Kidney tubule cell (primary cell): ENCODE results near the gene HYPK.
"Not testable (repeated sequence)": the region's sequence is repeated elsewhere in the genome, so short reads cannot be mapped to it uniquely, and the experiment has no call there.

Experiments used
- DNase-seq: peaks from one replicate; pipeline ENCODE4 v3.0.0-alpha.2; 2018; ENCODE audit warnings: low spot score

The HYPK gene

DNA sequence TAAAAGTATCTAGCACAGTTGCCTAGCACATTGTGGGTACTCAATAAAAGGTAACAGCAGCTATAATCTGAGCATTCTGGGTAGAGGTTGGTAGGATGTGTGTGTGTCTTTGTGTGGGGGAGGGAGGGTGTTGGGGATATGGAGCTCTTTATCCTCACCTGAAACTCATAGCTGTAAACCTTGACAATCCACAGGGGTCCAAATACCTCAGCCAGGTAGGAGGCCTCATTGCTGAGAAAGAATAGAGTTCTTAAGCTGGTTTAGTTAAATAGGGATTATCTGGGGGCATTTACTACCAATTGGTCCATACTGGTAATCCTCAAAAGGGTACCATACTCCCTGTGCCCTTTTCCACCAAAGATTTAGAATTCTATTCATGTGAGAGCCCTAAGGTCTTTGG lies 4.4 kb upstream of the HYPK start:
- no peak for DNase-seq

- DNase-seq: no peak
Observed at GRCh38 chr15:43796566-43796965, 3.8 kb upstream of the HYPK start.

DNA sequence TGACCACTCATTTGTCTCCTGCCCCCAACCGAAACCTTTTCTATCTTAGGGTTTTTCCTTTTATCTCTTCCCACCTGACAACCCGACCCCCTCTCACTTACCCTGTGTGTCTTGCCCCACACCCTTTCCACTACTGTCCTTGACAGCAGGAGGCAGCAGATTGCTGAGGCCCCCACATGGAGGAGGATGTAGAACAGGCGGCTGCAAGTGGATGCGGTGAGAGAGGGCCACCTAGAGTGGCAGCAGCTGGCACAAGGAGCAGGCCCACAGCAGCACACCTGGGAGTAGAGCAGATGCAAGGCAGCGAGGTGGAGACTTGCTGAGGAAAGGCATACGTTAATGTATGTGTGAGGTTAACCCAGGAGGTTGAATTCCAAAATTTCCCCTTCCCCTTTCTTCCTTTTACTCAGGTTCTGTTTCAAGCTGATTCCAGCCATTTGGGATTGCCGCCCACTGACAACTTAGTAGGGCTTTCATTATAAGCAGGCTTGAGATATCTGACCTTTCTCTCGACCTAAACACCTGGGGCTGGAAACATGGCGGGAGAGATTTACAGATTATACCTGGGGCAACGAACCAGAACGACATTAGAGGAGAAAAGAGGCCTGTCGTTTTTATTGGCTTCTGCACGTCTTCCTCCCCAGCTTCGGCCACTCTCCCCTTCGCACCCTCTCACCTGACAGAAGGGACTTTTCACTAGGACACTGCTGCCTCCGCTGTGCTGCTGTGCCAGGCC lies 1.0 kb upstream of the HYPK start:
- no peak for DNase-seq

DNA sequence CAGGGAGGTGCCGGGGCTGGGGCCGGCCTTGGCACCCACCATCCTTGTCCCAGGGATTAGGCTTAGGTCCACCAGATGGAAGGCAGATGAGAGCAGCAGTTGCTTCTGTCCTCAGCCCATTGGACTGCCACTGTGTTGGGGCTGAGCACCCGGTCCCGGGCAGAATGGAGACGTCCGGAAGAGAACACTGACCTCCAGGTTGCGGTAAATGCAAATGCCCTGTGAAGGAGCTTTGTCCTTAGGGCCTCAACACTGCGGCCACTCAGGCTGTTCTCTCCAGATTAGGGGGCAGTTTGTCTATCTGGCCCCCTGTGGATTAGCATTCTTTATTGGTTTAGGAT lies 484 bp upstream of the HYPK start, which contains the start of gene SERINC4:
TSS of gene SERINC4 (minus strand) at position 276 of the 341 bp plus-strand sequence. CDS start at position 42, 234 bp downstream.
- no peak for DNase-seq

GRCh38 chr15:43802676-43803075 lies 2.3 kb downstream of the HYPK start:
- not testable (repeated sequence) for DNase-seq

DNA sequence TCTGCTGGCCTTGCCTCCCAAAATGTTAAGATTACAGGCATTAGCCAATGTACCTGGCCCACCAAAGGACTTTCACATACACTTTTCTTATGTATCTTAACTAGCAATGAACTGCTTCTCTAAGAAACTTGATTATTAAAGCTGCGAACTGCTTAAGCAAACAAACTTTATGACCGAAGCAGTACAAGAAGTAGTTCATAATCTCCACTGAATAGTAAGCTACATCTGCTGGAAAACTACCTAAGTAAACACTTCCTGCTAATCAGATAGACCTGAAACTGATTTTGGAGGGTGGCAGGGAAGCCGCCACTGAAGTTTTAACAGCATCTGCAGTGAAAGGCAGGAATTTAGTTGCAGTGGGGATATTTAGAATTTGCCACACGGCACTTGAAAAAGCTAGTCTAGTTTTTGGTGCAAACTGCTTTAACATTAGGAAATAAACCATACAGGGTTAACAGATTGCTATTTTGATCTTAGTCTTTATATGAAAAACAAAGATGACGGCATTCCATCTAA lies 8.1 kb downstream of the HYPK start:
- DNase-seq: no peak

GRCh38 chr15:43808960-43809678 lies 8.7 kb downstream of the HYPK start:
- DNase-seq: no peak

DNA sequence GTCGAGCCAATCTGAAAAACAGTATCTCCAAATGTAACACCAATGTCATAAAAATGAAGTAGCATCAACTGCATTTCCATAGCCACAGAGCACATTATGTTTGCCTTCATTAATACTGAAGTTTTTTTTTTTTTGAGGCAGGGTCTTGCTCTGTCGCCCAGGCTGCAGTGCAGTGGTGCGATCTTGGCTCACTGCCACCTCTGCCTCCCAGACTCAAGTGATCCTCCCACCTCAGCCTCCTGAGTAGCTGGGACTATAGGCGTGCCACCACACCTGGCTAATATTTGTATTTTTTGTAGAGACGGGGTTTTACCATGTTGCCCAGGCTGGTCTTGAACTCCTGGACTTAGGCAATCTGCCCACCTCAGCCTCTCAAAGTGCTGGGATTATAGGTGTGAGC lies 14.7 kb downstream of the HYPK start:
- not testable (repeated sequence) for DNase-seq

DNA sequence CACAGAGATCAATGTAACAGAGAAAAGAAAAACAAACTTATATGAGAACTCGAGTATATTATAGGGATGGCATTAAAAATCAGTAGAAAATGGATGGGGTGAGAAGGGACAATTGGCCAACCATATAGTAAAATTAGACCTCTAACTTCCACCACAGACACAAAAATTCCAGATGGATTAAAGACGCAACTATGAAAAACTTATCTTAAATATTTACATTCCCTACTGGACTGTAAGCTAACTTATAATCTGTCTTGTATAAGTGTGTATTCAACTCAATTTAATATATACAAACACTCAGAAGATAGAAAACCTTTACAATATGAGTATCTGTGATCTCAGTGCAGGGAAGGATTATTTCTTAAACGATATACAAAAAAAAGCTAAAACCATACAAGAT lies 21.1 kb downstream of the HYPK start:
- DNase-seq: no peak

DNA sequence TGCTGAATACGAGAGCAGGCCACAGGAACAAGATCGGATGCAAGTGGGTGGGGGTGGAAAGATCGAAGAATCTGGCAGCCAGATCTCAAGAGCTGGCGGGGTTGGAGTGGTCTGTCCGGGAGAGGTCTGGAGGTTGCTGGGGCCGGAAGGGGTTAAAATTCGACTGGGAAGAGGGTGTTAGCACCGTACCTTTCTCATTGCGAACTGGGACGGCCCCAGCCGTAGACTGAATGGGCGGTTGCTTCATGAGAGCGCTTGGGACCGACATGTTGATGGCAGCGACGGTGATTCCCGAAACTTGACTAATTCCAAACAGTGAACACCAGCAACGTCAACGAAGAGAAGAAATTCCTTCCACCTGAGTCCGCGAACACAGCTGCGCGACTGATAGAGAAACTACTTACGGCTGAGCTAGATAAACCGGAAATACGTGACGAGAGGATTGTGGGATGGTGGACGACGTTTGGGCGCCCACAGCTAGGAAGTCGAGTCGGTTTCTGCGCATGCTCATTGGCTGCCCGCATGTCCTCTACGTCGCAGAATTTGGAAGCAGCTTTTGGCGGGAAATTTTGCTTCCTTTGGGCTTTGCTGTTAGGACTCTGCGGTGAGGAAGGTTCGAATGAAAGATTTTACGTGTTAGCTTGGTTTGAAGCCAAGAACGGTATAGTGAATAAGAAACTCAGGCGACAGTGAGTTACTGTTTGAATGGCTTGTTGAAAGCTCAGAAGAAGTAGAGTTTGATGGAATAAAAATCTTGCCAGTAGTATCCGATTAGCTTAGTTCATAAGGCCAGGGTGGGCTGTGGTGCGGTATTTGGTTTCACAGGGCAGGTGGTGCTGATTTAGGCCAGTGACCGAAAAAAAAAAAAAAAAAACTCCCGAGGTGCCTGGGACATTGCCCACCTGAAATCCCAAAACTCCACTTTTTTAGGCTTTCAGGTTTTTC lies 24.2 kb downstream of the HYPK start, which contains the start of gene MFAP1:
TSS of gene MFAP1 (minus strand) at position 389 of the 945 bp plus-strand sequence. CDS start at position 268, 121 bp downstream.
- peak; percentile 98 for DNase-seq

DNA sequence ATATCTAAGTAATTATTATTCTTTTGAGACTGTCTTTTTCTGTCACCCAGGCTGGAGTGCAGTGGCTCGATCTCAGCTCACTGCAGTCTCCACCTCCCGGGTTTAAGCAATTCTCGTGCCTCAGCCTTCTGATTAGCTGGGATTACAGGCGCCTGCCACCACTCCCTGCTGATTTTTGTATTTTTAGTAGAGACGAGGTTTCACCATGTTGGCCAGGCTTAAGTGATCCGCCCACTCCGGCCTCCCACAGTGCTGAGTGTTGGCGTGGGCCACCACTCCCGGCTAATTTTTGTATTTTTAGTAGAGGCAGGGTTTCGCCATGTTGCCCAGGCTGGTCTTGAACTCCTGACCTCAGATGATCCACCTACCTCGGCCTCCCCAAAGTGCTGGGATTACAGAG lies 24.9 kb downstream of the HYPK start:
- DNase-seq: not testable (repeated sequence)

DNA sequence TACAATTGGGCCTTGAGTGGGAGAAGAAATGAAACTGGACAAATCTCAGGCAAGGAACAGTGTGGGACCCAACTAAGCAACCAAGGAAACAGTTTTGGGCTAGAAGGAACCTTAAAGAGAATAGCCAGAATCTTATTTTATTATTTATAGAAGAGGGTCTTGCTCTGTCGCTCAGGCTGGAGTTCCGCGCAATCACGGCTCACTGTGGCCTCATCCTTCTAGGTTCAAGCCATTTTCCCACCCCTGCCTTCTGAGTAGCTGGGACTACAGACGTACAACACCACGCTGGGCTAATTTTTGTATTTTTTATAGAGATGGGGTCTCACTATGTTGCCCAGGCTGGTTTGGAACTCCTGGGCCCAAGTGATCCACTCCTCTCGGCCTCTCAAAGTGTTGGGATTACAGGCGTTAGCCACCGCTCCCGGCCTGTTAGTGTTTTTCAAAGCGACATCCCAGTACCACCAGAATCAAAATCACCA lies 25.7 kb downstream of the HYPK start:
- no peak for DNase-seq

DNA sequence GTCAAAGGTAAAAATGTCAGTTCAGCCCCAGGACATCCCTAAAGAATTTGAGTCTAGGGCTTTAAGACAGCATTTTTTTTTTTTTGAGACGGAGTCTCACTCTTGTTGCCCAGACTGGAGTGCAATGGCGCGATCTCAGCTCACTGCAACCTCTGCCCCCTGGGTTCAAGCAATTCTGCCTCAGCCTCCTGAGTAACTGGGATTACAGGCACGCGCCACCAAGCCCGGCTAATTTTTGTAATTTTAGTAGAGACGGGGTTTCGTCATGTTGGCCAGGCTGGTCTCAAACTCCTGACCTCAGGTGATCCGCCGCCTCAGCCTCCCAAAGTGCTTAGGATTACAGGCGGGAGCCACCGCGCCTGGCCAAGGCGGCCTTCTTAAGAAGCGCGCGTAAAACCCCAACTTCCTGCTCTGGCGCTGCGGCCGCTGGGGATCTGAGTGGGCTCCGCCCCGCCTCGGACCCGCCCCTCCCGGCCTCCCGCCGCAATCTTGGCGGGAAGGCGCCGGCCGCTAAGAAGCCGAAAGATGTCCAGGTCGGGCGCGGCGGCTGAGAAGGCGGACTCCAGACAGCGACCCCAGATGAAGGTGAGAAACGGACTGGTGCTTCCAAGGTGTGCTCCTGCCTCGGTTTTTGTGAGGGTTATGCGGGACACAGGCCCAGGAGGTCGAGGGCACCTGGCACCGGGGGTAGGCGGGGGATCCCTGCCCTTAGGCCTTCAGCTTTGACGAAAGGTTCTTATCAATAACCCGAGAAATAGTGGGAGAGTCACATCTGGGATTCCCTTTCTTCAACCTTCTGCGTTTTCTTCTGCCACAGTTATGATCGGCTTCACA lies 26.3 kb downstream of the HYPK start, which contains the start of gene WDR76:
TSS of gene WDR76 (plus strand) at position 495 of the 834 bp plus-strand sequence. CDS start at position 526, 31 bp downstream.
- peak; percentile 85 for DNase-seq

GRCh38 chr15:43828061-43828657 lies 27.8 kb downstream of the HYPK start:
- DNase-seq: peak; percentile 6

DNA sequence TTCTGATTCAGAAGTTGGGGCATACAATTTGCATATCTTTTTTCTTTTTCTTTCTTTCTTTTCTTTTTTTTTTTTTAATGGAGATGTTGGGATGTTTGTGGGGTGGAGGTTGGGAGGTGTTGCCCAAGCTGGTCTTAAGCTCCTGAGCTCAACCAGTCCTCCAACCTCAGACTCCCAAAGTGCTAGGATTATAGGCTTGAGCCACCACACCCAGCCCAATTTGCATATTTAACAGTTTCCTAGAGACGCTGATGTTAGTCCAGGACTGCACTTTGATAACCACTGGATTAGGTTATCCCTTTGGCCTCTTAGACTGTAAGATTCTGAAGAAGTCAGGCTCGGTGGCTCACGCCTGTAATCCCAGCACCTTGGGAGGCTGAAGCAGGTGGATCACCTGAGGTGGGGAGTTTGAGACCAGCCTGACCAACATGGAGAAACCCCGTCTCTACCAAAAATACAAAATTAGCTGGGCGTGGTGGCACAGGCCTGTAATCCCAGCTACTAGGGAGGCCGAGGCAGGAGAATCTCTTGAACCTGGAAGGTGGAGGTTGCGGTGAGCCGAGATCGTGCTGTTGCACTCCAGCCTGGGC lies 29.6 kb downstream of the HYPK start:
- not testable (repeated sequence) for DNase-seq

GRCh38 chr15:43830691-43831275 lies 30.4 kb downstream of the HYPK start:
- not testable (repeated sequence) for DNase-seq

- DNase-seq: not testable (repeated sequence)
Observed at GRCh38 chr15:43831519-43832052, 31.2 kb downstream of the HYPK start.

GRCh38 chr15:43832485-43832884 lies 32.1 kb downstream of the HYPK start:
- DNase-seq: not testable (repeated sequence)

- no peak for DNase-seq
Observed at GRCh38 chr15:43845421-43845820, 45.0 kb downstream of the HYPK start.
